Esophagus squamous epithelium (tissue), 5 donors: Measurements from ENCODE around the gene PTPN21. TPM values are rescaled to one million over a fixed set of nuclear protein-coding genes. Genes with fewer than 3 reads are reported as not detected.

Experiments
- DNase-seq: peaks from one replicate; lab custom pipeline; 2025; lab: John Stamatoyannopoulos, UW
- H3K27ac ChIP-seq, 4 donors: fragments of 200-600 bp; sonication (generic); one replicate each; pipeline ENCODE4 v1.5.1; 2016 to 2019; ENCODE audit warnings: mild to moderate bottlenecking in 1 of 4
- H3K27me3 ChIP-seq, 4 donors: fragments of 200-600 bp; sonication (generic); 1 replicate in 3 of 4; 2 replicates in 1 of 4; pipeline versions ENCODE4 v1.5.1 to v1.6.0; 2017 to 2021; ENCODE audit warnings: antibody characterized with exemption in 1 of 4
- H3K36me3 ChIP-seq, 3 donors: fragments of 200-600 bp; sonication (generic); one replicate each; pipeline ENCODE4 v1.5.1; 2016 to 2019
- H3K4me1 ChIP-seq, 3 donors: fragments of 200-600 bp; sonication (generic); one replicate each; pipeline ENCODE4 v1.5.1; 2017 to 2019
- H3K4me3 ChIP-seq, 4 donors: fragments of 200-600 bp; sonication (generic); 1 replicate in 3 of 4; 2 replicates in 1 of 4; pipeline ENCODE4 v1.5.1; 2016 to 2019; ENCODE audit warnings: mild to moderate bottlenecking in 2 of 4, moderate library complexity in 1 of 4
- H3K9me3 ChIP-seq, 3 donors: fragments of 200-600 bp; sonication (generic); one replicate each; pipeline ENCODE4 v1.5.1; 2016 to 2019
- POLR2A ChIP-seq, 4 donors: fragments of 450-650 bp; IDR thresholded peaks; one replicate each; pipeline ENCODE4 v1.6.1; 2017; ENCODE audit warnings: antibody characterized with exemption in 4 of 4, mild to moderate bottlenecking in 4 of 4, moderate library complexity in 3 of 4
- WGBS, 2 donors: methylation state at CpG; one replicate each; pipeline ENCODE4 v1.1.5; 2018; 5-methylcytosine and 5-hydroxymethylcytosine counted together
- intact Hi-C: fragments of 100-400 bp; cut with DNase I; formaldehyde crosslinking; loops from one replicate; pipeline ENCODE4 v1.15.0; 2022
- total RNA-seq, 4 donors: library from RNA; depleted of rRNA; stranded (reverse); fragments of >200 nt; gene quantifications; one replicate each; pipeline ENCODE4 v1.1.0, GENCODE V29; 2016
- TF ChIP-seq, protein P1 (sequence below), 6 experiments: fragments of 450-650 bp in 4 of 6; fragments of 200-600 bp in 2 of 6; sonication (generic) in 2 of 6; IDR thresholded peaks; one replicate each; pipeline ENCODE4 v1.5.1; 2016 to 2019; ENCODE audit warnings: antibody characterized with exemption in 6 of 6, mild to moderate bottlenecking in 4 of 6, moderate library complexity in 4 of 6
- donor health status: DM: yes; HTN: yes; CAD: no.

The PTPN21 gene
- total RNA-seq, 4 donors from 2014 or later = 4.7 to 14.5 (median 6.1) TPM

DNA sequence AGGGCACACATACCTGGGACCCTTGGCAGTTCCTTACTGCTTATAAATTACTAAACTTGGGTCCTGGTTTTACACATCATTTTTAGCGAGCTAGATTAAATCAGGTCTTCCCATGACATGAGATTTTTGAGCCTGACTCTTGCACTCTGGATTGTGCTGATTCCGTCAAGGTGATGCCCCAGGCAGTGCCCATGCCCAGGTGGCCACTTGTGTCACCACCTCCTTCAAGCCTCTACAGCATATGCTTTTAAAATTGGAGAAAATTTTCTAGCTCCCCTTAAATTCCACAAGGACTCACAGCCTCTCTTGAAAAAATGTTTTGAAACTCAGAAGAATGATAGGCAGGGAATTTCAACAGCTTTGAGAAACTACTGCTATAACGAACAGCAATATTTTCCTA is 9.6 kb downstream of the PTPN21 start:
- no peak overlapping the region for H3K4me3 ChIP-seq
- no peak overlapping the region for H3K27ac ChIP-seq
- peaks cover 0 to 4% (median under 1%) of the 10 kb centered on the region in 3 donors for H3K4me1 ChIP-seq
- peaks cover 0 to 75% (median 0%) of the 10 kb centered on the region in 3 donors for H3K36me3 ChIP-seq
- no peak for TF ChIP-seq POLR2A (IDR thresholded peaks at IDR 0.05)
- TF ChIP-seq, protein P1, sequence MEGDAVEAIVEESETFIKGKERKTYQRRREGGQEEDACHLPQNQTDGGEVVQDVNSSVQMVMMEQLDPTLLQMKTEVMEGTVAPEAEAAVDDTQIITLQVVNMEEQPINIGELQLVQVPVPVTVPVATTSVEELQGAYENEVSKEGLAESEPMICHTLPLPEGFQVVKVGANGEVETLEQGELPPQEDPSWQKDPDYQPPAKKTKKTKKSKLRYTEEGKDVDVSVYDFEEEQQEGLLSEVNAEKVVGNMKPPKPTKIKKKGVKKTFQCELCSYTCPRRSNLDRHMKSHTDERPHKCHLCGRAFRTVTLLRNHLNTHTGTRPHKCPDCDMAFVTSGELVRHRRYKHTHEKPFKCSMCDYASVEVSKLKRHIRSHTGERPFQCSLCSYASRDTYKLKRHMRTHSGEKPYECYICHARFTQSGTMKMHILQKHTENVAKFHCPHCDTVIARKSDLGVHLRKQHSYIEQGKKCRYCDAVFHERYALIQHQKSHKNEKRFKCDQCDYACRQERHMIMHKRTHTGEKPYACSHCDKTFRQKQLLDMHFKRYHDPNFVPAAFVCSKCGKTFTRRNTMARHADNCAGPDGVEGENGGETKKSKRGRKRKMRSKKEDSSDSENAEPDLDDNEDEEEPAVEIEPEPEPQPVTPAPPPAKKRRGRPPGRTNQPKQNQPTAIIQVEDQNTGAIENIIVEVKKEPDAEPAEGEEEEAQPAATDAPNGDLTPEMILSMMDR (IDR thresholded peaks at IDR 0.05) = no peak
- no peaks in the 10 kb centered on the region for H3K9me3 ChIP-seq
- intact Hi-C loops = no loop called here
- H3K27me3 ChIP-seq = no peaks in the 10 kb centered on the region
- no peak for DNase-seq
- WGBS, 2 donors = 83 to 93% methylated on average over 3 of the region's 3 CpGs

DNA sequence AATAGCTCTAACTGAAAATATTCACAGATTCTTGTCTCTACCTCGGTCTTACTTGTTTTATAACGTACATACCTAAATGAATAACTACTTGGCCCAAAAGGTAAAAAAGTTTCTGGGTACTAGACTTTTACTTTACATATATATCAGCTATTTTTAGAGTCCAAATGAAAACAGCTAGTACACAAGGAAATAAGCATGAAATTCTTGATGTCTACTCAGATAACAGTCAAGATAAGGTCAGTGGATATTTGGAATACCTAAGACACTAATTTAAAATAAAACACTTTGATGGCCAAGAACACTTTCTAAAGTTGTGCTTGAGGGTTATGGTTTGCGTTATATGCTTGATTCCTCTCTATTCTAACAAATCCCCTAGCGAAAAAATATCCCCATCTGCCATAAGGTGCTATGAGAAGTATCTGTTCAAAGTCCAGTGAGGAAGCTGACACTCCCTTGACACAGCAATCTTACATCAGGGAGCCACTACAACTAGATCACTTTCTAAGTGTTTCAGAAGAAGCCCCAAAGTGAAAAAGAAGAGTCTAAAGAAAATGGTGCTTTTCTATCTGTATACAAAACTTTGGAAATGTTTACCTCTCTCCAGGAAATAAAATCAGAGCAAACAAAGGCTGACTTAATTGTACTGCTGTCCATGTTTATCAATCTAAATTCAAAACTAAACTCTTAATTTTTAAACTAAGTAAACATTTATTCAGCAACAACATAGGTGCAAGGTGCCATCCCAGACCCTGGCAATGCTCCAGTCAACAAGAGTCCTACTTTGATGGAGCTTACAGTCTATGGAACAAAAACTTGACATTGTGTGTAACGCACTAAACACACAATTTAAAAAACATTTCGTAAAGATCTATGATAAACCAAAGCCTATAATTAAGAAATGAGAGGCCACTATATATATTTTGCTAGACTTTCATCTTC is 11.7 kb downstream of the PTPN21 start:
- intact Hi-C loops = no loop called here
- TF ChIP-seq, protein P1 (IDR thresholded peaks at IDR 0.05) = no peak
- TF ChIP-seq POLR2A (IDR thresholded peaks at IDR 0.05) = no peak

DNA sequence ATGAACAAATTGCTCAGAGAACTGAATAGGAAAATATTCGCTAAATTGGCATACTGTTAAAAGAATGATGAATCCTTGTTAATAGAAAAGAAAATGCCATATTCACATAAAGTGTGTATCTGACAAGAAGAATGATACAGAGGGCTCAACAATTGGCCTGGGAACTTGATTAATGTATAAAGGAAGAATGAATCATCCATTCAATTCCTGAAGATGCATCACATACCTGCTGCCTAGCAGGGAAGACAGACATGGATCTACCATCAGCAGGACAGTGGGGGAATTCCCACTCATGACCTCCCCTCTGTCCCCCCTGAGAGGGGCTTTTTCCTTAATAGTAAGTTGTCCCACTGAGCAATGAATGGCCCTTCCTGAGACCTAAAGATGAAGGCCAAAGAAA is 13.5 kb downstream of the PTPN21 start:
- Histone ChIP-seq H3K27me3 (no peaks in the 10 kb centered on the region), H3K4me3 (no peak overlapping the region), H3K9me3 (no peaks in the 10 kb centered on the region), H3K27ac (no peak overlapping the region), H3K36me3 (peaks cover 0 to 45% (median 0%) of the 10 kb centered on the region in 3 donors), H3K4me1 (peaks cover 0 to 7% (median 0%) of the 10 kb centered on the region in 3 donors)
- intact Hi-C loops = no loop called here
- no peak for DNase-seq
- 56 to 68% methylated on average over 1 of the region's 1 CpG for WGBS, 2 donors
- TF ChIP-seq, protein P1 (IDR thresholded peaks at IDR 0.05) = no peak
- TF ChIP-seq POLR2A (IDR thresholded peaks at IDR 0.05) = no peak

More for the DNA sequence above, 11.7 kb downstream of the PTPN21 start:
- 87 to 96% methylated on average over 6 of the region's 6 CpGs for WGBS, 2 donors
- no peak overlapping the region for H3K4me3 ChIP-seq
- DNase-seq = no peak
- no peaks in the 10 kb centered on the region for H3K27me3 ChIP-seq
- H3K36me3 ChIP-seq = peaks cover 0 to 61% (median 0%) of the 10 kb centered on the region in 3 donors
- H3K9me3 ChIP-seq = no peaks in the 10 kb centered on the region
- no peak overlapping the region for H3K27ac ChIP-seq
- no peaks in the 10 kb centered on the region for H3K4me1 ChIP-seq

DNA sequence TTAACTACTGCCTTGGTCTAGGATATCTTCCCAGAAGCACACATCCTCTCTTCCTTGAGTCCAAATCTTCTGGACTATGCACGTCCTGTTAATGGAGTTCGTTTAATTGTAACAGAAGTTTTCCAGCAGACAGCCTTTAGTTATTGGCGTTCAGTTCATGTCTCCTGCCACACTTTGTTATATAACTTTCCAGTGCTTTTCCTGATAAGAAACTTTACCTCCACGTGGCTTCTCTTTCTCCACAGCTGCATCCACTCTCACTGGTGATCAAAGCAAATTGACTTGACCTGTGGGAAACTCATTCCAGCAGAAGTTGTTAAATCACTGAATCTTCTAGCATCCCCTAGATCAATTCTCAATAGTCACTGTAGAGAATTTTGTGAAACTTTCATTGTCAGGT is 19.0 kb downstream of the PTPN21 start:
- H3K27ac ChIP-seq = no peak overlapping the region
- DNase-seq = no peak
- intact Hi-C loops = no loop called here
- H3K4me1 ChIP-seq = peaks cover 0 to 7% (median 0%) of the 10 kb centered on the region in 3 donors
- TF ChIP-seq POLR2A (IDR thresholded peaks at IDR 0.05) = no peak
- TF ChIP-seq, protein P1 (IDR thresholded peaks at IDR 0.05) = no peak
- no peaks in the 10 kb centered on the region for H3K9me3 ChIP-seq
- no peaks in the 10 kb centered on the region for H3K27me3 ChIP-seq
- 48 to 61% methylated on average over 4 of the region's 4 CpGs for WGBS, 2 donors
- peaks cover 0 to 41% (median 0%) of the 10 kb centered on the region in 3 donors for H3K36me3 ChIP-seq
- H3K4me3 ChIP-seq = no peak overlapping the region

DNA sequence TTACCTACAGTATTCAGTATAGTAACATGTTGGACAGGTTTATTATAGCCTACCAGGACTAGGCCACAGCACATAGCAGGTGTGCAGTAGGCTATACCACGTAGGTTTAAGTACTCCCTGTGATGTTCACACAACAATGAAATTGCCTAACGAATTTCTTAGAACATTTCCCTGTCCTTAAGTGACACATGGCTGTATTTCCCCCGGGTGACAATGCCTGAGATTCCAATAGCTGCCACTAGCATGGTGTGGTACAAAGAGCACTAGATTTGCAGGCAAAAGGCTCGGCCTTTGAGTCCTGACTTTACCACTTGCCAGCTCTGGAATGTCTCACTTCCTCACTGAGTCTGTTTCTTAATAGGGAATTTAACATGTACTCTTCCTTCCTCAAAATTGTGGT is 19.7 kb downstream of the PTPN21 start:
- H3K4me3 ChIP-seq = no peak overlapping the region
- intact Hi-C loops = no loop called here
- no peaks in the 10 kb centered on the region for H3K27me3 ChIP-seq
- TF ChIP-seq, protein P1 (IDR thresholded peaks at IDR 0.05) = no peak
- TF ChIP-seq POLR2A (IDR thresholded peaks at IDR 0.05) = no peak
- WGBS, 2 donors = 55 to 68% methylated on average over 4 of the region's 4 CpGs
- no peak overlapping the region for H3K27ac ChIP-seq
- H3K4me1 ChIP-seq = peaks cover 0 to 7% (median 0%) of the 10 kb centered on the region in 3 donors
- peaks cover 0 to 37% (median 0%) of the 10 kb centered on the region in 3 donors for H3K36me3 ChIP-seq
- peaks cover 0 to 4% (median 3%) of the 10 kb centered on the region in 3 donors for H3K9me3 ChIP-seq
- no peak for DNase-seq
